ENCODE data around the gene EWSR1.

EWSR1 gene

DNA sequence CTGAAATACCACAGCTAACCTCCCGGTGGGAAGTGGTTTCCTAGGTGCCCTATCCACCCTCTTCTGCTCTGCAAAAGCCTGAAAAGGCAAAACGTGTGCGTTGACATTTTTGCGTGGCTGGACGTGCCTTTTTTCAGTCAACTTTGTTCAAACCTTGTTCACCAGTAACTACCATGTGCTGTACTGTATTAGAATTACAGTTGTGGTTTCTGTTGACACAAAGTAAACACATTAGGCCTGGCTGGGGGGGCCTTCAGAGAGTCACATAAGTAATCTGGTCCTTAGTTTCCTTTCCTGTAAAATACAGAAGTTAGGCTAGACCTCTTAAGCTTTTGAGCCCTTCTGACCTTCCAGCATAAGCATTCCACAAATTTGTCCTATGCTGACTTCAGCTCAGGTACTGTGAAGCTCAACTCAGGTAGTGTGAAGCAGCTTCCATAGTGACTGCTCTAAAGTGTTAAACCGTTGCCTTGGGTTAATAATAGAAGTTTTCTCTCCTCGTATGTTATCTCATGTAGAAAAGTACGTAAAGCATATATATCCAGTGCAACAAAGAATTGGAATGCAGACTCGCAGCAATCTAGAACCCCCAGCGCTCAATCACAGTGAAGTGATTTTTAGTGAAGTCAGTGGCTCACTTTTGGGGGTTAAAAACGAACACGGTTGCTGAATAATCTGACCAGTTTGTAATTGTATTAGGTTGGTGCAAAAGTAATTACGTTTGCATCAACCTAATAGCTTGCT is 1.8 kb downstream of the EWSR1 start:
- DNase-seq: no peak

DNA sequence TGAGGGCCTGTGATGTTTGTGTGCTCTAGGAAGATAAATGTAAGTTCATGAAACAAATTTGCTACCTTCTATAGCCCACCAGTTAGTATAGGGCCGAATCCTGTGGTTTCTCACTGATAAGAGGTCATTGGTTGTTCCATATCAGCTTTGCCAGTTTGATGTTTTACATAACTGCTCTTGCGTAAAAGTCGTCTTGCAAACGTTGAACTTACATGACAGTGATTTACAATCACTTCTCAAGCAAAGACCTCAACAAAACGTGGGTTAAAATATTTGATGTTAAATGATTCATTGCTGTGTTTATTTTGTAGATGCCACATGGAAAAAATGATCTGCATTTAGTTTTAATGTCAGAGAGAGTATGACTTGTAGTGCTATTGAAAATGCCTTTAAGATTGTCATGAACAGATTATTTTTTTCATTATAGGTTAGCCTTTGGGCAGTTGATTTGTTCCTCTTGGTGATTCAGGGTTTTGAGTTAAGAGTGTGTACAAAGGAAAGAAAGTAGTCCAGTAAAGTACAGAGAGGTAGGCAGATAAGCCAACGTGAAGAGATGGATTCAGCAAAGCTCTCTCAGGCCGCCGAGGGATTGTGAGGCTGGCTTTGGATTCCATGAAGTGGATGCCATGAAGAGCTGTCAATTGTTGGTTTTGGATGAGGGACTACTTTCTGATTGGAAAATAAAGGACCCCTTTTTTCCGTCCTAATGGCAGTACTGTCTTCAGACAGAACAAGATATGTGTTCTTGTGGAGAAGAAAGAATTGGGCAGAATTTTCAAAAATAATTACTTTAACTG is 2.6 kb downstream of the EWSR1 start:
- DNase-seq: no peak

DNA sequence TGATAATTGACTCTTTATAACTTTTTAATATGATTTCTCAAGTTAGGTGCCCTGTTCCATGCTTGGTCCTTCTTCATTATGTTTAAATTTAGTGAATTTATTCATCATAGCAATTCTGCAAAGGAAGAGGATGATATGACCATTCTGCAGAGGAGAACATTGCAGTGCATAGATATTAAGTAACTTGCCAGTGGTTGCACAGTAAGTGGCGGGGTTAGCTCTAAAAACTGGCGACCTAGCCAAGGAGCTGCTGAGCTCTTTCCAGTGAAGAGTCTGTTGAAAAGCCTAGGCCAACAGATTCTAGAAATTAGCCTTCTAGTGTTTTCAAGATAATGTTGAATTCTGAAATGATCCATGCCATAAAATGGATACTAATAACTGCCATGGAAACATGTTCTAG is 4.6 kb downstream of the EWSR1 start:
- DNase-seq: no peak

DNA sequence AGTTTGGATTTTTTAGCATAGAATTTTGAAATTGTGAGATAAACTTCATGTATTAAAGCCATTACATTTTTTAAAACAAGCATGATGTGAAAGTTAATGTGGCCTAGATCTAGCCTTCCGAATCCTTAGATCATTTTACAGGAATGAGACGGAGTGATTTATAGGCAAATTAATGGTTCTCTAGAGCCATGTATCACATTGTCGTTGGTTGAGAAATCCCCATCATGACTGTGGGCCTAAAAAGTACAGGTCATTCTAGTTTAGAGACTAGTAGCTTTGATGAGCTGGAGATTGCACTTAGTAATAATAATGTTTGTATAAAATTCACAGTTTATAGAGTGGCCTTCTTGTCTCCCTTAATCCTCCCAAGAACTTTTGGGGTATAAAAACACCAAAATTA is 7.1 kb downstream of the EWSR1 start:
- no peak for DNase-seq

DNA sequence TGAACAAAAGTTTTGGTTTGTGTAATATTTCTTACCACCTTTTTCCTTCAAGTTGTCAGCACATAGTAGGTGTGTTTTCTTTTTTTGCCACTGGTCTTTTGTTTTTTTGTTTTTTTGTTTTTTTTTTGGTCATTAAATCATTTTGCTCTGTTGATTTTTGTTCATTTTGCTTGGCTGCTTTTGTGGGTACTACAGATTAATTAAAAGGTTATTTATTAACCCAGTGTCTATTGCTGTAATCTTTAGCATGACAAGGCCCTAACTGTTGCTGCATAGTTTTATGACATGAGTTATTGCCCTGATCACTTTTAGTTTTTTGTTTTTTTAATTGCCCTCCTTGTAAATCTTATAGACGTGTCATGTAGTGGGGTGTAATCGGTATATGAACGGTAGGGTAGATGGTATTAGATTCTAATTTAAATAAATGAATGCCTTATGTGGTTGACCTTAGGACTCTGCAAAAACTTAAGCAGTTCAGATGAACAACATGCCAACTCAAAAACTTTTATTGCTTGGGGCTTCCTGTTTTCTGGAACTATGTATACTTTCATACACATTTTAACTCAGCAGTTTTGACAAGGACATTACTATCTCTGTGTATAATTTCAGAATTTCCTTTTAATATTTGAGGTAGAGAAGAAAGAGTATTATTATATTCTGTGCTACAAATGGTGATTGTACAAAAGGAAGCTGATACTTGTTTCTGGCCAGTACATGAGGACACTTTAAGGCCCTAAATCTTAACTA is 7.9 kb downstream of the EWSR1 start:
- DNase-seq: no peak

DNA sequence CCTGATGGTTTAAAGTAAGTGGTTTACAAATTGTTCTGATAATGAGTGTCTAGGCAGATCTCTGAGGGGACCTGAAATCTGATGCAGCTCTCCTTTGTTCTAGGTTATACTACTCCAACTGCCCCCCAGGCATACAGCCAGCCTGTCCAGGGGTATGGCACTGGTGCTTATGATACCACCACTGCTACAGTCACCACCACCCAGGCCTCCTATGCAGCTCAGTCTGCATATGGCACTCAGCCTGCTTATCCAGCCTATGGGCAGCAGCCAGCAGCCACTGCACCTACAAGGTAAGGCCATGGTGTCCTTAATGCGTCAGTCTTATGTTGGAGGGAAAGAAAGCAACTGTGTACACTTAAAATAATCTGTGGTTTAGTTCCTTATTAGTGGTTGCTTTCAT is 9.9 kb downstream of the EWSR1 start:
- no peak for DNase-seq

DNA sequence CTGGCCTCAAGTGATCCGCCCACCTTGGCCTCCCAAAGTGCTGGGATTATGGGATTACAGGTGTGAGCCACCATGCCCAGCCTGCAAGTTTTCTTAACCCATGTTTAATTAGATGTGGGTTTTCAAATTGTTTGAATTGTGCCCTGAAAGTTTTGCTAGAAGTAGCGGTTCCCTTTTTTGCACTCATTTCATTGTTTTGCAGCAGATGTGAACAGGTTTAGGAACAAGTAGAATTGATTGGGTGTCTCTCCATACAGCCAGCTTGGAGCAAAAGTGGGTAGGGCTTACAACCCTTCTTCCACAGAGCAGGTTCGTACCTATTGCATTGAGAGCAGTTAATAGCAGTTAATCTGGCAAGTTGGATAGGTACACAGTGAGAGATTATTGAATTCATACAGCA is 16.1 kb downstream of the EWSR1 start:
- DNase-seq: no peak

DNA sequence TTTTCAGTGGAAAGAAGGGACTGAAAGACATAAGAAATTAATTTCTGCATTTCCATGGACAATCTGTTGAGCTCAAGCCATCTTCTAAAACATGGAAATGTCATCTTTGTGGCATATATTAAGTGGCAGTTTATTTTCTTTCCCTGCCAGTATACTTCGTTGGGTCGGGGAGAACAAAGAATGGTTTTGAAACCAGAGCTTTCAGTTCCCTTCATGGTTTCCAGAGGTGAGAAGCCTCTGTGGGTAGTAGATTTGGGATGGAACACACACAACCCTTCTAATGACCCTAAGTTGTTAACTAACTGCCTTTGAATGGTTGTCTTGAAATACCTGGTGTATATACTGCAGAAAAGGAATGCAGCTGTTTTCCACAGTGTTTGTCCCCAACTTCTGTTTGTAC is 20.8 kb downstream of the EWSR1 start:
- DNase-seq: no peak

DNA sequence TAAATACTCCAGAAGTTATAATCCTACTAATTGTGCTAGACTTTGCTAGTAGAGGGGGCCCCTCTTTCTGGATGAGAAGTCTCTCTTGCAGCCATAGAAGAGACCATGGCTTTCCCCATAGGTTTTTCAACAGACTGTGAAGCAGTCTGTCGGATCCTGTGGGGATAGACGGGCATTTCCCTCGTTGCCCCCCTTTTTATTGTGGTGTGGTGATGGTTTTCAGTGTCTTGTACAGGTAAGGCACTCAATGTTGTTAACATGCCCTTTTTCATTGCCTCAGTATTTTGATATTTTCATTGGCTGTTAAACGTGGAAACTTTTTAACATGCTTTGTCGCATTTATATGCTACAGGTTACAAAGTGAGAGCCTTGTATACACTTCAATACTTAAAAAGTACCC is 22.0 kb downstream of the EWSR1 start:
- DNase-seq: no peak

DNA sequence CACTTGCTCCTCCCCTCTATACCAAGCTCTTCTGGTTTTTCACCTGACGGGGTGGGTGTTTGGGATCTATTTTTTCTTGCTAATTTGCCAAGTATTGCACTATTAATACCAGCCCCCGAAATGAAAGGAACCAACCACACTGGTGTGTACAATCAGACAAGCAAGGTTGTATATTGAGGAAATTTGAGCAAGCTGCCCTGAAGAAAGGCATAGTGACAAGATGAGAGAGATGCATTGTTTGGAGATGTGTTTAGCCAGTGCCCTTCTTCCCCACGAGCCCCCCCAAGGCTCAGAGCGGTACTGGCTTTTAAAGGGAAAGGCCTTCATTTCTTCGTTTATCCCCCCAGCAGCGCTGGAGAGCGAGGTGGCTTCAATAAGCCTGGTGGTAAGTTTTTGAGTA is 23.1 kb downstream of the EWSR1 start:
- no peak for DNase-seq

DNA sequence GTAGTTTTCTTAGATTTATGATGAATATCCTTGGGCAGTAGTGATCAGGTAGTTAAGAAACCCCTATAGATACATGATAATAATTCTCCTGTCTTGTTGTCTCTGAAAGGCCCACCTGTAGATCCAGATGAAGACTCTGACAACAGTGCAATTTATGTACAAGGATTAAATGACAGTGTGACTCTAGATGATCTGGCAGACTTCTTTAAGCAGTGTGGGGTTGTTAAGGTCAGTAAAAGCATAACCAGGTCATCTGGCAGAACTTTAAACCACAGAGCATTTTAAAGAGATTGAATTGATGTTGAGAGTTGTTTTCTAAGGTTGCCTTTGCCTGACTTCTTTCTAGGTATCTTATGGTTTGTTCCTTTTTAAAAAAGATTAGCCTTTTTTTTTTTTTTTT is 24.3 kb downstream of the EWSR1 start:
- no peak for DNase-seq

DNA sequence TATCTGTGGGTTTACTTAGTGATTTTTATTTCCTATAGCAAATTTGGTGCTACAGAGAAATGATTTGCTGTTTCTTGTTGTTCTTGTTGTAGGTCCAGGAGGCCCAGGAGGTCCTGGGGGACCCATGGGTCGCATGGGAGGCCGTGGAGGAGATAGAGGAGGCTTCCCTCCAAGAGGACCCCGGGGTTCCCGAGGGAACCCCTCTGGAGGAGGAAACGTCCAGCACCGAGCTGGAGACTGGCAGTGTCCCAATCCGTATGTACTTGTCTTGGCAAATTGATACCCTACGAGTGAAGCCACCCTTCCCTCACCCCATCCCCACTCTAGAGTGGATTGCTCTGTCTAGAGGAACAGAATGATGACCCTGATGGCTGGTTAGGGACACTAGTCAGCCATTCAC is 30.6 kb downstream of the EWSR1 start:
- DNase-seq: no peak

DNA sequence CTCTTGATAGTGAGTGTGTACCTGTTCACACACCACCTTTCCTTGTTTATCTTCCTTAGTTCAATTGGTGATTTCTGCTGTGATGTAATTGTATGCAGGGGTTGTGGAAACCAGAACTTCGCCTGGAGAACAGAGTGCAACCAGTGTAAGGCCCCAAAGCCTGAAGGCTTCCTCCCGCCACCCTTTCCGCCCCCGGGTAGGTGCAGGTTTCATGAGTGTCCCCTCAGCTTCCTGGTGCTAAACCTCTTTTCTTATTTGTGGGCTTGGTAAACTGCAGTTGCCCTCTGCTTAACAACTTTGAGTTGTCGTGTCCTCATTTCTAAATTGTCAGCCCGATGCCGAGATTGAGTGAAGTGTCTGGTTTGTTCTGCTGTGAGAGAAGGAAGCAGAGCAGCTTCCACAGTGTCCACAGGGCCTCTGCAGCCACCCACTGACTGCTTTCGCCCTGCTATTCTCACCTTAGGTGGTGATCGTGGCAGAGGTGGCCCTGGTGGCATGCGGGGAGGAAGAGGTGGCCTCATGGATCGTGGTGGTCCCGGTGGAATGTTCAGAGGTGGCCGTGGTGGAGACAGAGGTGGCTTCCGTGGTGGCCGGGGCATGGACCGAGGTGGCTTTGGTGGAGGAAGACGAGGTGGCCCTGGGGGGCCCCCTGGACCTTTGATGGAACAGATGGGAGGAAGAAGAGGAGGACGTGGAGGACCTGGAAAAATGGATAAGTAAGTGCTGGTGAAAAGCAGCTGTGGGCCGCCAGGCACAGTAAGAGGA is 31.2 kb downstream of the EWSR1 start:
- no peak for DNase-seq

DNA sequence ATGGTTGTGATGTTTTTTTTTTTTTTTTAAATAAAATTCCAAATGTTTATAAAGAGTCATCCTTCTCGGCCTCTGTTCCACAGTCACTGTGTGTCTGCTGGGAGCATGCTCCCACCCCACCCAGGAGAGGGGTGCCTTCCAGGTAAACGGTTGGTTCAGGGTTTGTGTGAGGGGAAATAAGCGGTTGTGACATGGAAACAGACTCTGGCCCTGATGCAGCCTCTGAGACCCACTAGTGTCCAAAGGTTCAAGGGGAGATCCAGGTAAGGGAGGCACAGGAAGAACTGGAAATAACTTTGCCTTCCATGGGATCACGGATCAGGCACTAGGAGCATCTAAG is 32.4 kb downstream of the EWSR1 start:
- DNase-seq: no peak

DNA sequence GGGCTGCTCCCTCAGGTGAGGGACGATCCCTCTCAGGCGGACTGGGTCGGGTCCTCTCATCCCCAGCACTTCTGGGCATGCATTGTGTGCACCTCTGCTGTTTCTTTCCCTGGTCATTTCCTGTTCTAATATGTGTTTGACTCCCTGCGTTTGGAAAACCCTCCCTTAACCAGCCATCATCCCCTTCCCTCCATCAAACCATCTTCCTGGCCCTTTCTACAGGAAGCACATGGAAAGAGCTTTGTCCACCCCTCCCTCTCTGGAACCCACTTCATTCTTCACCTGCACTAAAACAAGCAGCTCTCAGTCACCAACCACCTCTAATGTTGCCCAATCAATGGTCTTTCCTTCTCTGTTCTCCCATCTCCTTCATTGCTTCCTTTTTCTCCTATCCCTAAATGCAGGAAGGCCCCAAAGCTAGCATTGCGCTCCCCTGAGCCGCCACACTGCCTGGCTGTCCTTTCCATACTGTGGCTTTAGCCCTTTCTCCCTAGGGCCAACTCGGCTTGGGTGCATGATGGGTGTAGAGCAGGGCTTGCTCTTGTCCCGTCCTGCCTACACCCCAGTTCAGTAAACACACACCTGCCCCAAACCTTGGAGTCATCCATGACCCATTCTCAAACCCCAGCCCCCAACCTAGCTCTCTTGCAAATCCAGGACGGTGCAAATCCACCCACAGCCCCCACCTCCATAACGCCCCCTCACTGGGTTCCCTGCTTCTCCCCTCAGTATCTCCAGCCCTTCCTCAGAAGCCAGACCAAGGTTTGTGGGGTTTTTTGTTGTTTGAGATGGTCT is 32.9 kb downstream of the EWSR1 start:
- no peak for DNase-seq

DNA sequence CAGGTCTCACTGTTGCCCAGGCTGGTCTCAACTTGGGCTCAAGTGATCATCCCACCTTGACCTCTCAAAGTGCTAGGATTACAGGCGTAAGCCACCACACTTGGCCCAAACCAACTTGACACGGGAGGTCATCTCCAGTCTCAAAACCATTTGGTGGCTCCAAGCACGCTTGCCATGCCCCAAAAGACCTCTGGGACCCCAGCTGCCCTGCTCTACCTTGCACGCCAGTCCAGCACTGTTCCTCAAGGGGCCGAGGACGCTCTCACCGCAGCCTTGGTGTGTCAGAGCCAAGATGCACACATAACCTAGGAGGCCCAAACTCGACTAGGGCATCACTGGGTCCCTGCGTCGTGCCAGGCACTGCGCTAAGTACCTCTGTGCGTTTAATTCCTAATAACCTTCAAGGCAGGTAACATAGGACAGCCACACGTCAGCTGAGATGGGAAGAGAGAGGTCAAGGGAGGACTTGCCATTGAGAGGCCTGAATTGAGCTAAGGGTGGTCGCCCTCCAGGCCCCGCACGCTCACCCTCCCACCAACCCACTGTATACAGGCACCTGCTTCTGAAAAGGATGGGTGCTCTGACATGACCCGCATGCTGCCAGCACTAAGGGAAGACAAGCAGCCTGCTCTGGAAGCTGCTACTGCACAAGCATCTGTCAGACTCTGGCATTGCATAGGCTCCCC is 33.8 kb downstream of the EWSR1 start:
- no peak for DNase-seq

DNA sequence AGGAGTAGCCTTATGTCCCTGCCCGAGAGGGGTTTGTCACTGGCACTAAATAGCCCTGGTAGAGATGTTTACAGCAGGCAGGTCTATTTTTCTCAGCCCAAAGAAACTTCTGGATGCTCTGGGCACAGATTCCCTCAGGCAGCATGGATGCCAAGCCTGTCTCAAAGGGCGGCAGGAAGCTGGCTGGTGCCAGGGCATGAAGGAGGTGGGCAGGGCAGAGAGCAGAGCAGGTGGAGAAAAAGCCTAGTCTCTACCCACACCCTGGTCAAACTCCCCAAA is 34.3 kb downstream of the EWSR1 start:
- no peak for DNase-seq

DNA sequence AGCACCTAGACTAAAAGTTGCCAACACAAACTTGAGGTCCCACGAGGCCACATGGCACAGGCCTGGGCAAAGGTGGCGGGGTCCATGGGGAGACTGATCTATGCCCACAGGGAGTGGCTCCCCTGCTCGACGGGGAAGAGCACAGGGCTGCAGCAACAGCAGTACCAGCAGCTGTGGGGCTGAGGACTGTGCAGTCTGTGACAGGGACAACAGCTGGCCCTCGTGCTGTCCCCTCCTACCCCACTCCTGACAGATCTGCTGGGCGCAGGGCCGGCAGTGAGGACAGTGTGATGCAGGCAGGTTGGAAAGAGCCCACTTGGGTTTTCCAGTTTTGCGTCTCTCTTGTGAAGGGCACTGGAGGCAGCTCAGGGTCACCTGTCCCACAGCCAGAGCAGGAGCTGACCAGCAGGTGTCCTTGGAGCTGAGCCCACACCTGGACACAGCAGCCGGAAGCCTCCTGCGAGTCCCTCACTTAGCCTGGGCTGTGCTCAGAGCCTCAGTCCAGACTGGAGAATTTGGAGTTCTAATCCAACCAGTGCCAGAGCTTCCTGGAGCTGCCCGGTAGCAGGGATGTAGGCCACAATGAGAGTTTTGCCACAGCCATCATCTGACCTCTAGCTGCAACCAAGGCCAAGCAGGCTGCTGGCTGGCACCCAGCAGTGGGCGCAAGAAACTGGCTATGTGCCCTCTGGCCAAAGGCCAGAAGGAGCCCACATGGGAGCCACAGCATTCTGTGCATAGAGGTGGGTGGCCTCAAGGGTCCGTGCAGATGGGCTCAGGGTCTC is 34.8 kb downstream of the EWSR1 start:
- DNase-seq: no peak

DNA sequence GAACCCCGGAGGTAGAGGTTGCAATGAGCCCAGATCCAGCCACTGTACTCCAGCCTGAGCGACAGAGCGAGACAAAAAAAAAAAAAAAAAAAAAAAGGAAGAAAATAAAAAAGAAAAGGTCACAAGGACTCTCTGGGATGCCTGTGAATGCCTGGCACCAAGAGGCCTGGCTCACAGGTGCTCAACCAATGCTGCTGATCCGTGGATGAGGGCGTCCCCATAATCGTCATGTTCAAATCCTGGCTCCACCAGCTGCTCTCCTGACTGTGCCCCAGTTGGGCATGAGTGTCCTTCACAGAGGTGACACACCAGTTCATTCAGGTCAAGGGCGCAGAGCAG is 37.7 kb downstream of the EWSR1 start:
- DNase-seq: no peak

DNA sequence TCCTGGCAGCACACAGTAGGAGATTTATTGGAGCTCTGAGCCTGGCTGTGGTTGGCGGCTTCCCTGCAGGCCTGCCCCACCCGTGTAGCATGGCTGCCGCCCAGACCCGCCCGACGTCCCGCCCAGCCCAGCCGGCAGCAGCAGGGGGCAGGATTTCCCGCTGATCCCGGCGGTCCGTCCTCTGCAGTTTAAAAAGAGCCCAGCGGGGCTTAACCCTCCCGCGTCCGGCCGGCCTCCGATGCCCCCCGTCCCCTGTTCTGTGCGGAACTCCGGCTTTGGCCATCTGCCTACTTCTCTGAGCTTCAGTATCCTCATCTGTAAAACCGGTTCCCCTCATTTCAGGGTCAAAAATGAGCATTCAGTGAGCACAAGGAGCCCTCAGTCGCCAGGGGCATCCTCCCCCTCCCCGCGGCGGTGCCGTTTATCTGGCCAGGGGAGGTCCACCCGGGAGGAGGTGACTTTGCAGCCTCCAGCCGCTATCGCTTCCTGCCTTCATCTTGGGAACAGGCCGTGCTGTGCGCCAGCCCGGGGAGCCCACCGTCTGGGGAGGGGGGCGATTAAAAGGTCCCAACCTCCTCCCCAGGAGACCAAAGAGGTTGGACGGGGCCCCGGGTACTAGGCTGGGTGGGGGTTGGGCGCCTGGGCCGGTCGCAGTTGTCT is 38.2 kb downstream of the EWSR1 start, which contains the start of gene GAS2L1:
GAS2L1 (plus strand) TSS at position 476 of the 660 bp plus-strand sequence. CDS start 1,456 bp downstream, outside the sequence.
- peak; percentile 55 for DNase-seq
